Fibroblast of gingiva (primary cell): ENCODE measurements around the gene SPATA16.
"Not testable (repeated sequence)": the region's sequence is repeated elsewhere in the genome, so short reads cannot be mapped to it uniquely, and the experiment has no call there.

Experiments
- DNase-seq: peaks from one replicate; pipeline ENCODE4 v3.0.0-alpha.2; 2011; ENCODE audit warnings: low read depth

SPATA16 gene

DNA sequence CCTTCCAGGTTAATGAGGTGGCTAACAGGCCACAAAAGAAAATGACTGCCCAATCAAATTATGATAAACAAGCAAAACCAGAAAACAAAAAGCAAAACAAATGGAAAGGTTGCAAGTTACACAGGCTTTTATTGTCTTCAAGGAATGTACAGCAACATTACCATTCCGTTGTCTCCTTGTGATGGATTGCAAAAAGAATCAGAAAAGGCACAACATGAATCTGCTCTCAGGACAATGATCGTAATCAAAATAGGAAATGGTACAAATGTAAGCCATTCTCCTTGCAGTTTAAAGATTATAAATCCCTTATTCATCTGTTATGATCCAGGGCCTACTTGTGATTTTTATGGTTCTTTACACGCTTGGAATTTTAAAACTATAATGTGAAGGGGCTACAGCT lies 264.7 kb downstream of the SPATA16 start:
- no peak for DNase-seq

- DNase-seq = no peak
Measured at GRCh38 chr3:172875039-172875438, 266.0 kb downstream of the SPATA16 start.

DNA sequence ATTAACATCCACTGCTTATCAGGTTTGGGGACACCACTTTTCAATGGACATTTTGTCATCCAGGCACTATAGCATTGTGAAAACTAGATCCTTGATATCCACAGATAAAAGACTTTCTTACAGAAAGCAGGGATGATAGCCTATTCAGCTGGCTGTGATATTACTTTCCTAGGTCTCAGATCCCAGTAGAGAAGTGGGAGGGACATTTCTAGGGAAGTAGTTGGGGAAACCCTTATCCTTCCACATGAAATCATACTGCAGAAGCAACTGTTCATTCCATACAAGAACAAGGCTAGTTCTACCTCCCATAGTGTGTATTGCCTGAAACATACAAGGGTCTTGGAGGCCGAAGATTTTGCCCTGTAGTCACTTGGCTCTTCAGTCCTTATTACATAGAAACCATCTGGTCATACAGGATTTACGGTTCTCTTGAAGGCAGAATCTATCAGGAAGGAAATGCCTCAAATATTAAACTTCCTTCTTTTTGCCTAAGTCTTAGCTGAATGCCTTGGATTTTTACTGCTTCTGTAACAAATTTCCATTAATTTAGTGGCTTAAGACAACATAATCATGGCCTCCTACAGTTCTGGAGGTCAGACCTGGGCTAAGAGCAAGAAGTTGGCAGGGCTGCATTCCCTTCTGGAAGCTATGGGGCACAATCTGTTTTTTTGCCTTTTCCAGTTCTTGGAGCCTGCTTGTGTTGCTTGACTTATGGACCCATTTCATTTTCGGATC lies 271.1 kb downstream of the SPATA16 start:
- DNase-seq = no peak

- peak; percentile 22 for DNase-seq
Measured at GRCh38 chr3:172869368-172869771, 271.7 kb downstream of the SPATA16 start.

GRCh38 chr3:172868582-172869200 lies 272.3 kb downstream of the SPATA16 start:
- no peak for DNase-seq

- DNase-seq = not testable (repeated sequence)
Measured at GRCh38 chr3:172866726-172867350, 274.2 kb downstream of the SPATA16 start.

- DNase-seq = no peak
Measured at GRCh38 chr3:172859041-172859440, 282.0 kb downstream of the SPATA16 start.

- no peak for DNase-seq
Measured at GRCh38 chr3:172856795-172857742, 284.0 kb downstream of the SPATA16 start.

GRCh38 chr3:172855037-172855436 lies 286.0 kb downstream of the SPATA16 start:
- DNase-seq = no peak

GRCh38 chr3:172853921-172854666 lies 286.9 kb downstream of the SPATA16 start:
- no peak for DNase-seq

DNA sequence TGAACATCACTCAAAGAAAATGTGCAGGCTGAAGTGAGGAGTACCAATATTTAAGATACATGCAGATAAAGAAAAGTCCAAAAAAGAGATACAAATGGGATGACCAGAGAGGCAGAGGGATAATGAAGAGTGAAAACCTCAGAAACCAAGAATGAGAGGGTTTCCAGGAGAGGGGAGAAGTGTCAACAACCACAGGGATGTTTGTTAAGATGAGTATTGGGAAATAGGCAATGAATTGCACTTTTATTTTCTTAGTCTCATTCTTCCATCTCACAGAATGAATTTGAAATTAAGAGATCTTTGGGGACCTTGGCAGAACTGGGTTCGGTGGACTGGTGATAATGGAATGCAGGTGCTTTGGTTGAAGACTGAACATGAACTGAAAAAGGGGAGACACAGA lies 288.0 kb downstream of the SPATA16 start:
- no peak for DNase-seq

DNA sequence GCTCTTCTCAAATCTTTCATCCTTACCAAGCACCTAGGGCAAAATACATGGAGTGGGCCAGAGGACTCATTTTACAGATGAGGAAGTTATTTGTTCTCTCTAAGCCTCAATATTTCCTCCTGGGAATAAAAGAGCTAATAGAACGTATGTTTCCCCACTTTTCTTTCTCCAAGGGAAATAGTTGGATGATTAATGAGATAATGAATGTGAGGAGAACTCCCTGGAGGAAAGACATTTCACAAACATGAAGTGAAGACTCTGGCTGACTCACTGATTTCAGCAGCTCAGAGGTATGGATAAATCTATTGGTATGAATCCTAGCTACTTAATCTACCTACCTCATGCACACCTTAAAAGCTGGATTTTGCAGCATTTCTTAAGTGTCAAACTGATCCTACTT lies 292.1 kb downstream of the SPATA16 start:
- peak; percentile 51 for DNase-seq

DNA sequence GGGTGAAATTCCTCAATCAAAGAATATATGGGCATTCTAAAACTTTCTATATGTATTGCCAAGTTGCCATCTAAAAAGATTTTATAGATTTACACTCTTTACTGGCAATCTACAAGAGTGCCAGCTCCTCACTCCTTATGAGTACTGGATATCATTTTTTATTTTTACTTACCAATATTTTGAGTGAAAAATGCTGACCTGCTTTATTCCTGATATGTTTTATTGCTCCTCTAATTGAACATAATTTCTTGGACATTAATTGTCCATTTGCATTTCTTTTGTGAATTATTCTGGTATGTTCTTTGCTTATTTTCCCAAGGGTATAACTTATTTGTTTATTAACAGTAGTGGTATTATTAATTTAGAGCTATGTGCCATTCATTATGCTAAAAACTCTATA lies 293.7 kb downstream of the SPATA16 start:
- no peak for DNase-seq

- DNase-seq = no peak
Measured at GRCh38 chr3:172846706-172847105, 294.3 kb downstream of the SPATA16 start.

GRCh38 chr3:172846103-172846561 lies 294.9 kb downstream of the SPATA16 start:
- no peak for DNase-seq

- no peak for DNase-seq
Measured at GRCh38 chr3:172844428-172844827, 296.6 kb downstream of the SPATA16 start.

GRCh38 chr3:172840913-172841312 lies 300.1 kb downstream of the SPATA16 start:
- no peak for DNase-seq

- DNase-seq = no peak
Measured at GRCh38 chr3:172840463-172840862, 300.6 kb downstream of the SPATA16 start.

- no peak for DNase-seq
Measured at GRCh38 chr3:172839679-172840078, 301.4 kb downstream of the SPATA16 start.
